Keratinocyte (primary cell): ENCODE results near the gene GNLY. TPM values are rescaled to one million over a fixed set of nuclear protein-coding genes. Genes with fewer than 3 reads are reported as not detected.

Experiments used
- DNase-seq: peaks from one replicate; pipeline ENCODE4 v3.0.0-alpha.2; 2011; ENCODE audit warnings: low read depth, missing footprints, low spot score
- FAIRE-seq: peaks from 2 replicates; lab custom pipeline; 2011; peaks lifted over from hg19 to GRCh38; lab: Jason Lieb, UNC
- H2AFZ ChIP-seq: 2 replicates; pipeline ENCODE4 v1.6.0; 2012; ENCODE audit warnings: low read length, control low read depth, inconsistent platforms; ENCODE audit not compliant: control insufficient read depth
- H3K27ac ChIP-seq: 2 replicates; pipeline ENCODE4 v1.5.1; 2011; ENCODE audit warnings: low read length; ENCODE audit not compliant: control insufficient read depth, insufficient read depth
- H3K27me3 ChIP-seq: 3 replicates; pipeline ENCODE4 v1.6.0; 2011; ENCODE audit warnings: low read length; ENCODE audit not compliant: control insufficient read depth, insufficient read depth; ENCODE audit errors: extremely low read depth
- H3K36me3 ChIP-seq, 2 experiments: 2 replicates in 1 of 2; 3 replicates in 1 of 2; pipeline ENCODE4 v1.5.1; 2011; ENCODE audit warnings: low read length in 2 of 2, mild to moderate bottlenecking in 1 of 2; ENCODE audit not compliant: control insufficient read depth in 2 of 2, insufficient read depth in 2 of 2; ENCODE audit errors: extremely low read depth in 1 of 2
- H3K4me1 ChIP-seq: 3 replicates; pipeline ENCODE4 v1.5.1; 2011; ENCODE audit warnings: low read length; ENCODE audit not compliant: control insufficient read depth, insufficient read depth; ENCODE audit errors: extremely low read depth
- H3K4me2 ChIP-seq: 3 replicates; pipeline ENCODE4 v1.6.0; 2011; ENCODE audit warnings: low read depth, low read length; ENCODE audit not compliant: control insufficient read depth, insufficient read depth; ENCODE audit errors: extremely low read depth
- H3K4me3 ChIP-seq, 3 experiments: fragments of 200-600 bp in 1 of 3; sonication (generic) in 1 of 3; 2 replicates in 2 of 3; 3 replicates in 1 of 3; pipeline ENCODE4 v1.5.1; 2011 to 2016; ENCODE audit warnings: low read length in 3 of 3, mild to moderate bottlenecking in 3 of 3, control low read depth in 2 of 3, inconsistent platforms in 1 of 3, low read depth in 1 of 3, mixed read lengths in 1 of 3, mixed run types in 1 of 3, moderate library complexity in 1 of 3; ENCODE audit not compliant: control insufficient read depth in 2 of 3, insufficient read depth in 2 of 3; ENCODE audit errors: extremely low read depth in 1 of 3
- H3K79me2 ChIP-seq: 2 replicates; pipeline ENCODE4 v1.6.0; 2012; ENCODE audit warnings: low read length; ENCODE audit not compliant: control insufficient read depth, insufficient read depth
- H3K9ac ChIP-seq: 3 replicates; pipeline ENCODE4 v1.6.0; 2011; ENCODE audit warnings: low read length; ENCODE audit not compliant: control insufficient read depth, insufficient read depth; ENCODE audit errors: extremely low read depth
- H3K9me1 ChIP-seq: 3 replicates; pipeline ENCODE4 v1.6.0; 2011; ENCODE audit warnings: low read length; ENCODE audit not compliant: control insufficient read depth, insufficient read depth; ENCODE audit errors: extremely low read depth
- H3K9me3 ChIP-seq: 2 replicates; pipeline ENCODE4 v1.5.1; 2012; ENCODE audit warnings: low read depth, low read length; ENCODE audit not compliant: control insufficient read depth
- H4K20me1 ChIP-seq: 3 replicates; pipeline ENCODE4 v1.6.0; 2011; ENCODE audit warnings: low read length; ENCODE audit not compliant: control insufficient read depth, insufficient read depth; ENCODE audit errors: extremely low read depth
- EZH2 ChIP-seq: IDR thresholded peaks from one replicate; pipeline ENCODE4 v1.6.1; 2012; ENCODE audit warnings: inconsistent platforms, mild to moderate bottlenecking, low read length, moderate library complexity
- dilution Hi-C: fragments of 300-500 bp; cut with MboI; formaldehyde crosslinking; loops from one replicate; pipeline ENCODE4 v1.7.0; 2020; ENCODE audit warnings: low sequenced_read_pairs; ENCODE audit not compliant: extremely low pct_ligation_motif_present
- polyA plus RNA-seq, 5 experiments: library from polyadenylated mRNA; depleted of rRNA in 3 of 5; stranded (reverse) in 3 of 5; stranded (forward) in 1 of 5; unstranded in 1 of 5; fragments of >200 nt; gene quantifications; 1 replicate in 1 of 5; 2 replicates in 3 of 5; 3 replicates in 1 of 5; pipeline versions ENCODE4 v1.2.1 to v1.2.3, GENCODE V29; 2011 to 2012; ENCODE audit warnings: missing spikeins in 2 of 5, low read depth in 1 of 5, low replicate concordance in 1 of 5
- TF ChIP-seq, protein P1 (sequence below), 3 experiments: IDR thresholded peaks in 1 of 3; conservative IDR thresholded peaks in 1 of 3; optimal IDR thresholded peaks in 1 of 3; 2 replicates in 2 of 3; 3 replicates in 1 of 3; pipeline versions ENCODE3 to v1.5.1; 2011; ENCODE audit warnings: low read length in 3 of 3, mild to moderate bottlenecking in 3 of 3, moderate library complexity in 2 of 3, control low read depth in 1 of 3, inconsistent platforms in 1 of 3; ENCODE audit not compliant: insufficient read depth in 2 of 3; ENCODE audit errors: extremely low read depth in 1 of 3

GNLY gene
- polyA plus RNA-seq, 1 donor (not counting 4 experiments of a cell fraction or from before 2014, with no cell fraction given), result not detected

DNA sequence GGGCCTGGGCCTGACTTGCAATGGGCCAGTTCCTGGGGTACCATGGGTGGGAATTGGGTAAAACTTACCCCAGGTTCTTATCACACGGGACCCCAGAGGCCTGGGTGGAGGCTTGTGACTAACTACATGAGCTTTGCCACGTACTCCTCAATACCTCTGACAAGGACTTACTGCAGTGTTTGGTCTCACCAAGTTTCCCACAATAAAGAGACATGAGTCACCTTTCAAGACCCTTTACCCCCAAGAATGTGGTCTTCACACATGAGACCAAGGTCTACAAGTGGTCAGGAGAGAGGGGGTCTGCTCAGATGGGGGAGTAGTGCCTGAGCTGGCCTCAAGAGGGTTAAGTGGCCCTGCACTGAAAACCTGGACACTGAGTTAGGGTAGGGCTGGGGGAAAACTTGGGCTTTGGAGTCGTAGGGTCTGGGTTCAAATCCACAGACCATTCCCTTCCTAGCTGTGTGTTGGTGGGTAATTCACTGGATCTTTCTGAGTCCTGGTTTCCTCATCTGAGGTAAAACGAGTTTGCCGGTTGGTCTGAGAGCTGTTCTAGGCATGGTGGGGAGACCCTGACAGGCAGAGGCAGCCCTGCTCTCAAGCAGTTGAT, 2.0 kb upstream of the GNLY start:
- Histone ChIP-seq H3K36me3 (no peaks in the 10 kb centered on the region), H3K79me2 (no peaks in the 10 kb centered on the region), H3K4me2 (no peak overlapping the region), H3K9ac (no peak overlapping the region), H3K9me3 (no peaks in the 10 kb centered on the region), H4K20me1 (no peaks in the 10 kb centered on the region), H3K4me3 (no peak overlapping the region), H3K4me1 (no peaks in the 10 kb centered on the region), H3K27me3 (no peaks in the 10 kb centered on the region), H3K9me1 (no peaks in the 10 kb centered on the region), H2AFZ (no peak overlapping the region), H3K27ac (no peak overlapping the region)
- DNase-seq (no peak), FAIRE-seq (no peak)
- TF ChIP-seq, protein P1, sequence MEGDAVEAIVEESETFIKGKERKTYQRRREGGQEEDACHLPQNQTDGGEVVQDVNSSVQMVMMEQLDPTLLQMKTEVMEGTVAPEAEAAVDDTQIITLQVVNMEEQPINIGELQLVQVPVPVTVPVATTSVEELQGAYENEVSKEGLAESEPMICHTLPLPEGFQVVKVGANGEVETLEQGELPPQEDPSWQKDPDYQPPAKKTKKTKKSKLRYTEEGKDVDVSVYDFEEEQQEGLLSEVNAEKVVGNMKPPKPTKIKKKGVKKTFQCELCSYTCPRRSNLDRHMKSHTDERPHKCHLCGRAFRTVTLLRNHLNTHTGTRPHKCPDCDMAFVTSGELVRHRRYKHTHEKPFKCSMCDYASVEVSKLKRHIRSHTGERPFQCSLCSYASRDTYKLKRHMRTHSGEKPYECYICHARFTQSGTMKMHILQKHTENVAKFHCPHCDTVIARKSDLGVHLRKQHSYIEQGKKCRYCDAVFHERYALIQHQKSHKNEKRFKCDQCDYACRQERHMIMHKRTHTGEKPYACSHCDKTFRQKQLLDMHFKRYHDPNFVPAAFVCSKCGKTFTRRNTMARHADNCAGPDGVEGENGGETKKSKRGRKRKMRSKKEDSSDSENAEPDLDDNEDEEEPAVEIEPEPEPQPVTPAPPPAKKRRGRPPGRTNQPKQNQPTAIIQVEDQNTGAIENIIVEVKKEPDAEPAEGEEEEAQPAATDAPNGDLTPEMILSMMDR (optimal IDR thresholded peaks at IDR 0.05 in 1 of 3, IDR thresholded peaks at IDR 0.05 in 1 of 3, conservative IDR thresholded peaks at IDR 0.05 in 1 of 3; ENCODE audit: extremely low read depth in 1 of 3, insufficient read depth in 2 of 3, low read length in 3 of 3), result no peak
- TF ChIP-seq EZH2, result no peak
- dilution Hi-C loops, result no loop called here

DNA sequence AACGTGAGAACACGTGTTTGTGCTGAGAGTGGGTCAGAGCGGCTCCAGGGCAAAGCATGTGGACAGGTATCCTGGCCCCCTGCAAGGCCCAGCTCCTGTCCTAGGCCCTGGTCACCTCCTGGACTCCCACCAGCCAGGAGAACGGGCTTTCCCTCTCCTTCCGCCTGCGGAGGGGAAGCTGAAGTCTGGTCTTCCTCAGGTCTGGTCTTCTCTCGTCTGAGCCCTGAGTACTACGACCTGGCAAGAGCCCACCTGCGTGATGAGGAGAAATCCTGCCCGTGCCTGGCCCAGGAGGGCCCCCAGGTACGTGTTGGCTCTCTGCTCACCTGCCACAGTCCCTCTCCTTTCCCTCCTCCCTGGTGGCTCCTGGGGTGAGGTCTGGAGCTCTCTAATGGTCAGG, 963 bp downstream of the GNLY start:
- Histone ChIP-seq H3K9me3 (no peaks in the 10 kb centered on the region), H3K4me2 (no peak overlapping the region), H3K79me2 (no peaks in the 10 kb centered on the region), H3K27ac (no peak overlapping the region), H3K9ac (no peak overlapping the region), H4K20me1 (no peaks in the 10 kb centered on the region), H2AFZ (no peak overlapping the region), H3K27me3 (peaks cover 7% of the 10 kb centered on the region), H3K4me3 (no peak overlapping the region), H3K4me1 (no peaks in the 10 kb centered on the region), H3K36me3 (no peaks in the 10 kb centered on the region), H3K9me1 (no peaks in the 10 kb centered on the region)
- DNase-seq (no peak), FAIRE-seq (no peak)
- dilution Hi-C loops, result no loop called here
- TF ChIP-seq, protein P1 (optimal IDR thresholded peaks at IDR 0.05 in 1 of 3, IDR thresholded peaks at IDR 0.05 in 1 of 3, conservative IDR thresholded peaks at IDR 0.05 in 1 of 3; ENCODE audit: extremely low read depth in 1 of 3, insufficient read depth in 2 of 3, low read length in 3 of 3), result no peak
- no peak for TF ChIP-seq EZH2
